Astrocyte of the cerebellum (primary cell): Measurements from ENCODE around the gene PAWR.

Experiments used
- DNase-seq: peaks from one replicate; pipeline ENCODE4 v3.0.0-alpha.2; 2011; ENCODE audit warnings: low read depth
- H3K4me3 ChIP-seq: 2 replicates; pipeline ENCODE4 v1.5.1; 2011; ENCODE audit warnings: mild to moderate bottlenecking, low read depth, low read length, moderate library complexity
- CTCF ChIP-seq: IDR thresholded peaks from 2 replicates; pipeline ENCODE4 v1.5.1; 2012; ENCODE audit warnings: low read length, low read depth, moderate library complexity, mild to moderate bottlenecking; ENCODE audit errors: missing control alignments
- in situ Hi-C: cut with HindIII; loops from 2 replicates; pipeline ENCODE4 v1.10.0; 2017; ENCODE audit warnings: low sequenced_read_pairs

PAWR gene

GRCh38 chr12:79664518-79664917 lies 26.2 kb downstream of the PAWR start:
- TF ChIP-seq CTCF = no peak
- in situ Hi-C loops = no loop called here

GRCh38 chr12:79662046-79662811 lies 28.5 kb downstream of the PAWR start:
- H3K4me3 ChIP-seq = no peak overlapping the region
- in situ Hi-C loops = no loop called here
- TF ChIP-seq CTCF = no peak
- DNase-seq = no peak

More at GRCh38 chr12:79664518-79664917, 26.2 kb downstream of the PAWR start:
- no peak overlapping the region for H3K4me3 ChIP-seq
- DNase-seq = no peak

GRCh38 chr12:79661629-79662028 lies 29.1 kb downstream of the PAWR start:
- no peak overlapping the region for H3K4me3 ChIP-seq
- in situ Hi-C loops = no loop called here
- no peak for DNase-seq
- TF ChIP-seq CTCF = no peak

- in situ Hi-C loops = no loop called here
- no peak for DNase-seq
- TF ChIP-seq CTCF = no peak
These were observed 30.8 kb downstream of the PAWR start for GRCh38 chr12:79659961-79660431.

GRCh38 chr12:79658221-79658620 lies 32.5 kb downstream of the PAWR start:
- DNase-seq = no peak
- in situ Hi-C loops = no loop called here
- no peak overlapping the region for H3K4me3 ChIP-seq
- no peak for TF ChIP-seq CTCF

More at GRCh38 chr12:79659961-79660431, 30.8 kb downstream of the PAWR start:
- no peak overlapping the region for H3K4me3 ChIP-seq

GRCh38 chr12:79657136-79657535 lies 33.6 kb downstream of the PAWR start:
- no peak for TF ChIP-seq CTCF
- no peak for DNase-seq
- H3K4me3 ChIP-seq = no peak overlapping the region
- in situ Hi-C loops = no loop called here
